Measurements from ENCODE around the gene KCTD1.

- TF ChIP-seq CTCF (IDR thresholded peaks at IDR 0.05; ENCODE audit: insufficient read depth, low read length) (no peak), POLR2AphosphoS5 (IDR thresholded peaks at IDR 0.05; ENCODE audit: low read depth) (no peak), REST (IDR thresholded peaks at IDR 0.05; ENCODE audit: insufficient replicate concordance, low read depth) (no peak)
These were observed 65.8 kb downstream of the KCTD1 start for GRCh38 chr18:26482569-26482968.
